Mesodermal cell (in vitro differentiated cells): ENCODE data around the gene ZNF750.

Source experiments
- H3K27ac ChIP-seq: 2 replicates; pipeline ENCODE4 v1.7.0; 2013; ENCODE audit warnings: mild to moderate bottlenecking, low read depth, low read length, moderate library complexity; ENCODE audit not compliant: severe bottlenecking
- H3K36me3 ChIP-seq: 2 replicates; pipeline ENCODE4 v1.7.1; 2013; ENCODE audit warnings: mild to moderate bottlenecking, low read length, moderate library complexity; ENCODE audit not compliant: control insufficient read depth, insufficient read depth
- H3K4me1 ChIP-seq: one replicate; pipeline ENCODE4 v1.7.1; 2013; ENCODE audit warnings: mild to moderate bottlenecking, low read length; ENCODE audit not compliant: insufficient read depth, control insufficient read depth, poor library complexity, severe bottlenecking
- H3K4me3 ChIP-seq: 2 replicates; pipeline ENCODE4 v1.7.0; 2013; ENCODE audit warnings: low read length, control low read depth, mild to moderate bottlenecking; ENCODE audit not compliant: insufficient read depth, poor library complexity, severe bottlenecking; ENCODE audit errors: extremely low read depth
- H3K9me3 ChIP-seq: 2 replicates; pipeline ENCODE4 v1.7.1; 2013; ENCODE audit warnings: mild to moderate bottlenecking, low read length, moderate library complexity; ENCODE audit not compliant: control insufficient read depth
- WGBS, 2 experiments: methylation state at CpG; one replicate each; pipeline ENCODE4 v1.1.5; 2013; ENCODE audit warnings: missing lambda C conversion rate in 2 of 2; ENCODE audit not compliant: insufficient coverage in 2 of 2; 5-methylcytosine and 5-hydroxymethylcytosine counted together

The ZNF750 gene

DNA sequence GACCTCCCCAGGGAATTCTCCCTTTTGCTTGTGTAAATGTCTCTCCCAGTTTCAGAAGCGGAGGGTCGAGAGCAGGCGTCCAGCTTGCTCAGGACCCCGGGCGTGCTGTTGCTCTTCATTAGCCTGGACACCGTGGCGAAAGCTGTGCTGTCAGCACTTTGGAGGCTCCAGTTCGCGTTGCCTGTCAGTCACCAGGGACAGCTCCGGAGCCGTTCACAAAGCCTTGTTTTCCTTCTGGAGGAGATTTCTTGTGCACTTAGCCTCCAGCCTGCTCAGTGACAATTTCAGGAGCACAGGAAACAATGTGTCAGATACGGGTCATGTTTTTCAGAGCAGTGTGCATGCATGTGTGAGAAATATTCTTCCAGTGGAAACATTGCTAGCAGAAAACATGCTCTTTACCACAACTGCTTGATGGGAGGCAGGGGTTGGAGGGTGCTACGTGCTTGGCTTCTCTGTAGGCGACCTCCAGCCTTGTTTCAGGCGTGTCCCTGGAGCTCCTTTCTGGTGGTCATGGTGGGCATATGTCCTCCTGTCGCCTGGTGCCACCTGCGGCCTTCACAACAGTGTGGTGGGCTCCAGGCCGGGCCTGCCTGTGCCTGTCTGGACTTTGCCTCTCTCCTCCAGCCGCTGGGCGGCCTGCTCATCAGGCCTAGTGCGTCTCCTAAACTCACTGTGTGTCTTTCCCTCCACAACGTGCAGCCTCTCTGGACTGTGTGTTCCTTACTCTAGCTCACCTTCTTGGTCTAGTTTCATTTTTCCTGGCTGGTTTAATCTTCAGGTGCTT lies 29.0 kb downstream of the ZNF750 start:
- H3K4me3 ChIP-seq: no peak overlapping the region
- H3K27ac ChIP-seq: no peak overlapping the region
- WGBS, 2 experiments: 88 to 95% methylated on average over 20 to 21 of the region's 22 CpGs
- peaks cover 52% of the 10 kb centered on the region for H3K36me3 ChIP-seq
- H3K4me1 ChIP-seq: peaks cover 6% of the 10 kb centered on the region
- no peaks in the 10 kb centered on the region for H3K9me3 ChIP-seq

DNA sequence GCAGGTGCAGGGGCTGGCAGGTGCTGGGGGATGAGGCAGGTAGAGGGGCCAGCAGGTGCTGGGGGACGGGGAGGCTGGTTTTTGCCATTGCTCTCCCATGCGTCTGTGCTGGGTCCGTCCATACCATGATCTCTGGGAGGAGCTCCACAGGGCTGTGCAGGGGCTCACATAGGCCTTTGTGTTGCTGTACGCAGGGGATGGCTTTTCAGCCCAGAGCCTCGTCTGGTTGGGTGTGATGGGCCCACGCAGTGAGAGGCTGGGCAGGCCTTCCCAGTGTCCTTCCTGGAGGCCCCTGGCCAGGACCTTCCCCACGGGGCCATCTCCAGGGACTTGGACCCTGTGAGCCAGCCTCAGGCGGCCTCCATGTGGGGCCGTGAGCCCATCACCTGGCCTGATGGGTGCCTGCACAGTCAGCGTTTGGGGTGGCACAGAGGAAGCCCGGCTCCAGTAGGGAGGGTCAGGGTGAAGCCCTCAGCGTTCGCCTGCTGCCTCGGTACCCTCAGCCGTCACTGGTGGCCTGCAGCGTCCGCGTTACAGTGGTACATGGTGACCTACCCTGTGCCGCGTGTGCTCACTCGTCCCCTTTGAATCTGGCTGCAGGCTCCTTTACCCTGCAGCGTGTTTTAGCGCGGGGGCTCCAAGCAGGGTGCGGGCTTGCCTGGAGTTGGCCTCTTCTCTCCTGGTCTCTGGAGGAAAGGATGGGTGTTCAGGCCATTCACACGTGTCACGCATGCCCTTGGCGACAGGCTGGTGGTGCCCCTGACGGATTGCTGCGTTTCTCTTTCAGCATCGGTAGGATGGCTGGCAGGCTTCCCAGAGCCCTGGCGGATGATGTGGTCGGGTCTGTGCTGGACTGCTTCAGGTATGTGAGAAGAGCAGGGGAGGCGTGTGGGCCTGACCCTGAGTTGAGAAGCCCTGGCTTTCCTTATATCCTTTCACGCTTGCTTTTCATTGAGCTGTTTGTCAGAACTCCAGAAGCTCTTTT lies 30.6 kb downstream of the ZNF750 start:
- Histone ChIP-seq H3K4me3 (no peak overlapping the region), H3K36me3 (peaks cover 41% of the 10 kb centered on the region)

DNA sequence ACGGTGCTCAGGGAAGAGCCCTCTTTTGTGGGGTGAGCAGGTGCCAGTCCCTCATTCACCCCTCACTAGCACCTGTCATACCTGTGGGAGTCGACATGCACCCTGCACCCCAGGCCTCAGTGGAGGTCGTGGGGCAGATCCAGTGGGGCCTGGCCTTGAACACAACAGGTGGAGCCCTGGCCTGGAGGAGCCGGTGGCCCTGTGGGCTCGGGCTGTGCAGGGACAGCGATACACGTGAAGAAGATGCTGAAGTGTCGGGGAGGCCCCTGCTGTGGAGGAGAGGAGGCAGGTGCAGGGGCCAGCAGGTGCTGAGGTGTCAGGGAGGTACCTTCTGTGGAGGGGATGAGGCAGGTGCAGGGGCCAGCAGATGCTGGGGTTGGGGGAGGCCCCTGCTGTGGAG lies 31.8 kb downstream of the ZNF750 start:
- Histone ChIP-seq H3K4me3 (no peak overlapping the region), H3K36me3 (peaks cover 34% of the 10 kb centered on the region)
- WGBS, 2 experiments: 91 to 96% methylated on average over 6 to 7 of the region's 8 CpGs

More for the DNA sequence above, 30.6 kb downstream of the ZNF750 start:
- WGBS, 2 experiments: 93 to 95% methylated on average over 33 to 34 of the region's 35 CpGs
- peaks cover 6% of the 10 kb centered on the region for H3K4me1 ChIP-seq
- H3K27ac ChIP-seq: no peak overlapping the region
- no peaks in the 10 kb centered on the region for H3K9me3 ChIP-seq

DNA sequence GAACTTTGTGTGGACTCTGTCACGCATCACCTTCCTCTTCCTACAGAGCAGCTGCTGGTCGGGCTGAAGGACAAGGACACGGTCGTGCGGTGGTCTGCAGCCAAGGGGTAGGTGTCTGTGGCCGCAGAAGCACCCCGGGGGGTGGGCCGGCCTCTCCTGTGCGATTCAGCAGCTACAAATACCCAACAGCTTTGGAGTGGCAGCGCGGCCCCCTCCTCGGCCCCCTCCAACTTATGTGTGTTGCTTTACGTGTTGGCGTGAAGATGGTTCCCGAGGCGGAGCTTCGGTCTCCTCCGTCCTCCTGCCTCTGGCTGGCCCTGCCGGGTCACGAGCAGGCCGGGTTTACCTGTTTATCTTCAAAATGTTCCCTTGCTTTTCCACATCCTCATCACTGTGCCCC lies 32.3 kb downstream of the ZNF750 start:
- H3K36me3 ChIP-seq: peaks cover 30% of the 10 kb centered on the region
- H3K9me3 ChIP-seq: no peaks in the 10 kb centered on the region
- 94 to 98% methylated on average over 17 to 21 of the region's 21 CpGs for WGBS, 2 experiments
- no peak overlapping the region for H3K4me3 ChIP-seq
- no peak overlapping the region for H3K27ac ChIP-seq
- H3K4me1 ChIP-seq: peaks cover 6% of the 10 kb centered on the region

More for the DNA sequence above, 31.8 kb downstream of the ZNF750 start:
- Histone ChIP-seq H3K4me1 (peaks cover 6% of the 10 kb centered on the region), H3K9me3 (no peaks in the 10 kb centered on the region), H3K27ac (no peak overlapping the region)

DNA sequence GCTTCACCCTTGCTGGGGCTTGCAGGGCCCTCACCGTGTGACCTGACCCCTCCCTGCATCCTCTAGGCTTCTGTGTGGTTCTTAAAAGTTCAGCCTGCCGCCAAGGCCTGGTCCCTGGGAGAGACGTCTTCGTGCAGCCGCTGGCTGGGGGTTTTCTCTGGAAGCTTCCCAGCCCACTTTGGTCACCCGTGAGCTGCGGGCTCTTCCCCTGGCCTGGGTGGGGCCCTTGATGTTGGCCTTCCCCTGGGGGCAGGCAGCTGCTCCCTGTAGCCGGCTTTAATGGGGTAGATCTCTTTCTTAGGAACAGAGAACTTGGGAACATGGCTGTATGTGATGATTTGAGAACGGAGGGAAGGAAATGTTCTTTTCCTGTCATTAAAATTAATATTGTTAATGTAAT lies 32.7 kb downstream of the ZNF750 start:
- Histone ChIP-seq H3K27ac (peak overlapping the region; percentile 5), H3K4me1 (peaks cover 6% of the 10 kb centered on the region), H3K9me3 (no peaks in the 10 kb centered on the region), H3K36me3 (peaks cover 29% of the 10 kb centered on the region), H3K4me3 (no peak overlapping the region)
- 93 to 95% methylated on average over 7 to 8 of the region's 9 CpGs for WGBS, 2 experiments

DNA sequence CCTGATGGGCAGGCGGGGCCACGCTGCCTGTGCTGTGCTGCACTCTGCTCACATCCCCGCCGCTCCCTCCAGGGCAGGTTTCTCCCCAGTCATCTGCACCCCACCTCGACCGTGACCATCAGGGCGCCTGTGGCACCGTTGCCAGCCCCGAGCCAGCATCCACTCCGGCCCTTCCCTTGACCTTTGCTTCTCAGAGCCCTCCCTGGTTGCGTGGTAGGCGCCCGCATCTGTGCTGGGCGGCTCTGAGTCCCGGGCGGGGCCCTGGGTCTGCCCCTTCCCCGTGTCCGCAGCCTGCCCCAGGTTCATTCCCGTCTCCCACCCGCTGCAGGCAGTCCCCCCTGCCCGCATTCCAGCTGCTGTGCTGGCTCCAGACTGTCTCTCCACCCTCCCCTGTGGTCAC lies 33.2 kb downstream of the ZNF750 start:
- WGBS, 2 experiments: 93 to 95% methylated on average over 20 to 21 of the region's 21 CpGs
- no peaks in the 10 kb centered on the region for H3K9me3 ChIP-seq
- H3K36me3 ChIP-seq: peaks cover 25% of the 10 kb centered on the region
- H3K4me3 ChIP-seq: no peak overlapping the region
- peak overlapping the region; percentile 5 for H3K27ac ChIP-seq
- peaks cover 6% of the 10 kb centered on the region for H3K4me1 ChIP-seq

DNA sequence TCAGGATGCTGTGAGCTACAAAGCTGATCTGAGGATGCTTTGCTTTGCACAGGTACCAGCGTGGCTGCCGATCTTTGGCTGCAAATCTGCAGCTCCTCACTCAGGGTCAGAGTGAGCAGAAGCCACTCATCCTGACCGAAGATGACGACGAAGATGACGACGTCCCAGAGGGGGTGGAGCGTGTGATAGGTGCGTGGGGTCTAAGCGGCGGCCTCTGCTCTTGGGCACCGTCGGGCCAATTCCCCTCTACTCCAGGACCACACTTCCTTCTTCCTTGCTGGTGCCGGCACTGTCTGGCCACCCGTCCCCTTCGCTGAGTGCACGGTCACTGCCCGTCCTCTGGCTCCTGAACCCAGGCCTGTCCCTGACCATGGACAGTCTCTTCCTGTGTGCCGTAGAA lies 34.0 kb downstream of the ZNF750 start:
- 95 to 100% methylated on average over 19 of the region's 19 CpGs for WGBS, 2 experiments
- Histone ChIP-seq H3K9me3 (no peaks in the 10 kb centered on the region), H3K36me3 (peaks cover 26% of the 10 kb centered on the region), H3K4me1 (peaks cover 6% of the 10 kb centered on the region), H3K4me3 (no peak overlapping the region), H3K27ac (no peak overlapping the region)

DNA sequence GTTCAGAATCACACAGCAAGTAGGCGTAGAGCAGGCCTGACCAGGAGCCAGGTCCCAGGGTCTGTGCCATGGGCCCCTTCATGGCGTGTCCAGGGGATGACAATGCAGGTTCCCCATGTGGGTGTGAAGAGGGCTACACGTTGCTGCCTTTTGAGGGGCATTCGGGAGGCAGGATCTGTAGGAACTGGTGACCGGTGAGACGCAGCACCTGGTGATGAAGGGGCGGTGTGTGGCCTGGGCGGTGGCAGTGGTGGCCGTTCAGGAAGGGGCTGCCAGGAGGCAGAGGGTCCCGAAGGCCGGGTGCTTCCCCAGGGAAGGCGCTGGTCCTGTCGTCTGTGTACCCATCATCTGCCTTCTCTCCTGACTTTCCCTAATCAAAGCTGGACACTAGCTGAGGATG lies 34.6 kb downstream of the ZNF750 start:
- Histone ChIP-seq H3K9me3 (no peaks in the 10 kb centered on the region), H3K4me1 (peaks cover 6% of the 10 kb centered on the region), H3K4me3 (no peak overlapping the region), H3K27ac (no peak overlapping the region), H3K36me3 (peaks cover 30% of the 10 kb centered on the region)
- WGBS, 2 experiments: 95 to 98% methylated on average over 13 of the region's 13 CpGs

DNA sequence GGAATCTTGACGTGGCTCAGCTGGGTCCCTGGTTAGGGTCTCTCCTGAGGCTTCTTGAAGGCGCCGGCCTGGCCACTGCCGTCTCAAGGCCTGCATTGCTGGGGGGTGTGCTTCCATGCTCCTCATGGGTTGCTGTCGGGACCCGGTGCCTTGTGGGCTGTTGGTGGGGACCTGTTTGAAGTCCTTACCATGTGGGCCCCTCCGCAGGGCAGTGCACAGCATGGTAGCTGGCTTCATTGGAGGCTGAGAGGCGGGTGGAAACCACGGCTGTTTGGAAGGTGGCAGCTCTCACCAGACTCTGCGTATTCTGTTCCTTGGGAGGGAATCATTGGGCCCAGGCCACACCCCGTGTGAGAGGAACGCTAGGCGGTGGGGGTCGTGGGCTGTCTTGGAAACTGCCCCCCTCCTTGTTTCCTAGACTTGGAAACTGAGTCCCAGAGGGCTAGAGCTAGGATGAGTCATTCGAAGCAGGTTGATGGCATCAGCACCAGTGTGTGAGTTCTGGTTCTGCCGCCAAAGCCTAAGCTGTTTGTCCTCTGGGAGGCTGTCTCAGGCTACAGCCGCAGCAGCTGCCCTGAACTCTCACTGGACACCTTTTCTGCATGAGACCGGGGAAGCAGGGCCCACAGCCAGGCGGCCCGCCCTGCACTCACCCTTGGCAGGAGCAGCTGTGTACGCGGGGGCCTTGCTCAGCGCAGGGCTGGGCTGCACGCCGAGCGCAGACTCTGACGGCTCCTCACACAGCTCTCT lies 35.2 kb downstream of the ZNF750 start:
- WGBS, 2 experiments: 95 to 96% methylated on average over 23 of the region's 27 CpGs
- Histone ChIP-seq H3K4me1 (peaks cover 6% of the 10 kb centered on the region), H3K27ac (no peak overlapping the region), H3K36me3 (peaks cover 34% of the 10 kb centered on the region), H3K9me3 (no peaks in the 10 kb centered on the region), H3K4me3 (no peak overlapping the region)

DNA sequence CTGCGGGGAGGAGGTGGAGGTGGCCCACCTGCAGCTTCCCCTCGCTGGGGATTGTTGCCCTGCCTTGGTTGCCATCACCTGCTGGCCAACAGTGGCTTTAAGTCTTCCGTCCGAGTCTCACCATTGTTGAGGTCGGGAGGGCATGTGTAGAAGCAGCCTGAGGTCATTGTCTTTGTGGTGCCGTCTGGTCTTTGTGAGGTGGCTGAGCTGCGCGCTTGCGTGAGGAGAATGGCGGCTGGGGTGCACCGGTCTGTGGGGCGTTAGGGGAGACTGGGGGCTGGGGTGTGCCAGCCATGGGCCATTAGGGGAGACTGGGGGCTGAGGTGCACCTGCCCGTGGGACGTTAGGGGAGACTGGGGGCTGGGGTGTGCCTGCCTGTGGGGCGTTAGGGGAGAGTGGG lies 36.2 kb downstream of the ZNF750 start:
- Histone ChIP-seq H3K9me3 (no peaks in the 10 kb centered on the region), H3K4me1 (peaks cover 6% of the 10 kb centered on the region), H3K27ac (no peak overlapping the region), H3K36me3 (peaks cover 43% of the 10 kb centered on the region), H3K4me3 (no peak overlapping the region)
- 90 to 95% methylated on average over 9 to 13 of the region's 15 CpGs for WGBS, 2 experiments
